WI38 (cell line): ENCODE measurements around the gene TMCO4.

ENCODE experiments used
- H3K4me3 ChIP-seq: 2 replicates; pipeline ENCODE4 v1.5.1; 2011; ENCODE audit warnings: low read depth, mild to moderate bottlenecking, control low read depth, low read length
- CTCF ChIP-seq: IDR thresholded peaks from 2 replicates; pipeline ENCODE4 v1.5.1; 2012; ENCODE audit warnings: low read depth, mild to moderate bottlenecking, control low read depth, low read length

Gene TMCO4

GRCh38 chr1:19737104-19737825 is 62.5 kb downstream of the TMCO4 start:
- TF ChIP-seq CTCF: no peak
- no peak overlapping the region for H3K4me3 ChIP-seq

GRCh38 chr1:19735440-19736127 is 64.1 kb downstream of the TMCO4 start:
- no peak for TF ChIP-seq CTCF
- H3K4me3 ChIP-seq: no peak overlapping the region

- no peak overlapping the region for H3K4me3 ChIP-seq
- no peak for TF ChIP-seq CTCF
Observed at GRCh38 chr1:19734472-19734999, 65.2 kb downstream of the TMCO4 start.

- no peak for TF ChIP-seq CTCF
- no peak overlapping the region for H3K4me3 ChIP-seq
Observed at GRCh38 chr1:19734056-19734455, 65.7 kb downstream of the TMCO4 start.

- H3K4me3 ChIP-seq: no peak overlapping the region
- no peak for TF ChIP-seq CTCF
Observed at GRCh38 chr1:19733615-19734014, 66.1 kb downstream of the TMCO4 start.

GRCh38 chr1:19731311-19731821 is 68.3 kb downstream of the TMCO4 start:
- no peak for TF ChIP-seq CTCF
- no peak overlapping the region for H3K4me3 ChIP-seq

GRCh38 chr1:19730793-19731192 is 68.9 kb downstream of the TMCO4 start:
- H3K4me3 ChIP-seq: no peak overlapping the region
- TF ChIP-seq CTCF: no peak
